Peyer's patch (tissue), 4 donors: ENCODE measurements around the gene ITGA5. TPM values are rescaled to one million over a fixed set of nuclear protein-coding genes. Genes with fewer than 3 reads are reported as not detected.
A peak's percentile ranks its signal among the peaks of the same experiment; 100 is the strongest.

Source experiments
- DNase-seq, 3 donors: peaks; one replicate each; pipeline ENCODE4 v3.0.0-alpha.2; 2017 to 2019
- H3K27ac ChIP-seq, 4 donors: fragments of 200-600 bp; sonication (generic); one replicate each; pipeline ENCODE4 v1.5.1; 2016 to 2019
- H3K27me3 ChIP-seq, 2 donors: fragments of 200-600 bp; sonication (generic); one replicate each; pipeline ENCODE4 v1.5.1; 2019
- H3K36me3 ChIP-seq, 3 donors: fragments of 200-600 bp; sonication (generic); one replicate each; pipeline ENCODE4 v1.5.1; 2016 to 2019
- H3K4me1 ChIP-seq, 4 donors: fragments of 200-600 bp; sonication (generic); one replicate each; pipeline ENCODE4 v1.5.1; 2016 to 2019
- H3K4me3 ChIP-seq, 4 donors: fragments of 200-600 bp; sonication (generic); 1 replicate in 3 of 4; 2 replicates in 1 of 4; pipeline ENCODE4 v1.5.1; 2016 to 2019; ENCODE audit warnings: mild to moderate bottlenecking in 1 of 4
- H3K9me3 ChIP-seq, 4 donors: fragments of 200-600 bp; sonication (generic); one replicate each; pipeline ENCODE4 v1.5.1; 2016 to 2019; ENCODE audit warnings: mild to moderate bottlenecking in 1 of 4
- POLR2A ChIP-seq, 2 donors: fragments of 450-650 bp; IDR thresholded peaks; one replicate each; pipeline ENCODE4 v1.5.1; 2017; ENCODE audit warnings: antibody characterized with exemption in 2 of 2, mild to moderate bottlenecking in 2 of 2, moderate library complexity in 2 of 2
- total RNA-seq, 4 donors: library from RNA; depleted of rRNA; stranded (reverse); fragments of >200 nt; gene quantifications; one replicate each; pipeline ENCODE4 v1.1.0, GENCODE V29; 2016
- TF ChIP-seq, protein P1 (sequence below), 6 experiments: fragments of 450-650 bp in 4 of 6; fragments of 200-600 bp in 2 of 6; sonication (generic) in 1 of 6; IDR thresholded peaks; one replicate each; pipeline ENCODE4 v1.5.1; 2017 to 2019; ENCODE audit warnings: antibody characterized with exemption in 6 of 6, mild to moderate bottlenecking in 3 of 6, moderate library complexity in 1 of 6

The ITGA5 gene
- total RNA-seq = 10 to 100 TPM; 21.0 to 78.4 (median 44.5) TPM

DNA sequence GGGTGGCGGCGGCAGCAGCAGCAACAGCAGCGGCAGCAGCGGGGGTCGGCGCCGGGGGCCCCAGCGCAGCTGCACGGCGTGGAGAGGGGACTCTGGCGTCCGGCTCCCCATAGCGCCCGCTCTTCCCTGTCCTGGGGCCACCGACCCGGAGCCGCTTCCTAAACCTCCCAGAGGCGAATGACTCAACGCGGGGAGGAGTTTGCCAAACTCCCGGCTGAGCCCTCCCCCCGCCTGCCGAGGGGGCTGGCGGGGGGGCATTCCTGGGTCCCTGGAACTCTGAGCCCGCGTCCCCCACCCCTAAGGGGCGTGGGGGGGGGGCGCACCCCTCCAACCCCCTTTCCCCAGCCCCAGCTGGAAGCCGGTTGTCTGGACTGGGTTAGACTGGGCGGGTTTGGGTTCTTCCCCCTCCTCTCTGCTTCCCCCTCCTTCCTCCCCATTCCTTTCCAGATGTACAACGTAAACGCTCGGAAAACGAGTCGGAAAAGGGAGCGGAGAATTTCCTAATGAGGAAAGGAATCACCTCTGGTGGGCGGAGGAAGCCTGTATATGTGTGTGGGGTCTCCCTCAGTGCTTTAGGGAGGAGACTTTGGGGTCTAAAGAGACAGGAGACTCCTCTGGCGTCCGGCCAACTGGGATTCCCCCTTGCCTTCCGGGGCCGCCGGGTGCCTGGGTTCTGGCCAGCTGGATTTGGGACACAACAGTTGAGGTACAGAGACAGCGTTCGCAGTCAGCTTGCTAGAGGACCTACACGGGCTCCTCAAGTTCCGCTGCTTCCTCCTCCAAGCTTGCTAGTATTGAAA, at the start of gene ITGA5:
TSS of gene ITGA5 (minus strand) at position 179 of the 800 bp plus-strand sequence. CDS start at position 111, 68 bp downstream.
- Histone ChIP-seq H3K27me3 (no peaks in the 10 kb centered on the region), H3K27ac (peak within 1 kb of the TSS; percentile 80 to 95 (median 82)), H3K9me3 (no peaks in the 10 kb centered on the region), H3K4me3 (peak within 1 kb of the TSS; percentile 64 to 84 (median 69)), H3K4me1 (peaks cover 0 to 36% (median 9%) of the 10 kb centered on the region in 4 donors), H3K36me3 (no peaks in the 10 kb centered on the region)
- peak in 2 of 3 donors; percentile 48 to 76 for DNase-seq
- peak in 1 of 2 donors; percentile 42 for TF ChIP-seq POLR2A (IDR thresholded peaks at IDR 0.05)
- TF ChIP-seq, protein P1, sequence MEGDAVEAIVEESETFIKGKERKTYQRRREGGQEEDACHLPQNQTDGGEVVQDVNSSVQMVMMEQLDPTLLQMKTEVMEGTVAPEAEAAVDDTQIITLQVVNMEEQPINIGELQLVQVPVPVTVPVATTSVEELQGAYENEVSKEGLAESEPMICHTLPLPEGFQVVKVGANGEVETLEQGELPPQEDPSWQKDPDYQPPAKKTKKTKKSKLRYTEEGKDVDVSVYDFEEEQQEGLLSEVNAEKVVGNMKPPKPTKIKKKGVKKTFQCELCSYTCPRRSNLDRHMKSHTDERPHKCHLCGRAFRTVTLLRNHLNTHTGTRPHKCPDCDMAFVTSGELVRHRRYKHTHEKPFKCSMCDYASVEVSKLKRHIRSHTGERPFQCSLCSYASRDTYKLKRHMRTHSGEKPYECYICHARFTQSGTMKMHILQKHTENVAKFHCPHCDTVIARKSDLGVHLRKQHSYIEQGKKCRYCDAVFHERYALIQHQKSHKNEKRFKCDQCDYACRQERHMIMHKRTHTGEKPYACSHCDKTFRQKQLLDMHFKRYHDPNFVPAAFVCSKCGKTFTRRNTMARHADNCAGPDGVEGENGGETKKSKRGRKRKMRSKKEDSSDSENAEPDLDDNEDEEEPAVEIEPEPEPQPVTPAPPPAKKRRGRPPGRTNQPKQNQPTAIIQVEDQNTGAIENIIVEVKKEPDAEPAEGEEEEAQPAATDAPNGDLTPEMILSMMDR (IDR thresholded peaks at IDR 0.05) = no peak

GRCh38 chr12:54465857-54466523, 46.9 kb upstream of the ITGA5 start:
- TF ChIP-seq, protein P1 (IDR thresholded peaks at IDR 0.05) = no peak
- no peak for TF ChIP-seq POLR2A (IDR thresholded peaks at IDR 0.05)
- Histone ChIP-seq H3K4me3 (no peak overlapping the region), H3K4me1 (no peaks in the 10 kb centered on the region), H3K27ac (no peak overlapping the region), H3K9me3 (no peaks in the 10 kb centered on the region), H3K36me3 (no peaks in the 10 kb centered on the region), H3K27me3 (no peaks in the 10 kb centered on the region)
- DNase-seq = no peak

- Histone ChIP-seq H3K27me3 (no peaks in the 10 kb centered on the region), H3K4me1 (no peaks in the 10 kb centered on the region), H3K36me3 (no peaks in the 10 kb centered on the region), H3K27ac (no peak overlapping the region), H3K4me3 (no peak overlapping the region), H3K9me3 (no peaks in the 10 kb centered on the region)
- TF ChIP-seq, protein P1 (IDR thresholded peaks at IDR 0.05) = no peak
- no peak for TF ChIP-seq POLR2A (IDR thresholded peaks at IDR 0.05)
- DNase-seq = no peak
Observed at GRCh38 chr12:54463484-54463883, 44.4 kb upstream of the ITGA5 start.

DNA sequence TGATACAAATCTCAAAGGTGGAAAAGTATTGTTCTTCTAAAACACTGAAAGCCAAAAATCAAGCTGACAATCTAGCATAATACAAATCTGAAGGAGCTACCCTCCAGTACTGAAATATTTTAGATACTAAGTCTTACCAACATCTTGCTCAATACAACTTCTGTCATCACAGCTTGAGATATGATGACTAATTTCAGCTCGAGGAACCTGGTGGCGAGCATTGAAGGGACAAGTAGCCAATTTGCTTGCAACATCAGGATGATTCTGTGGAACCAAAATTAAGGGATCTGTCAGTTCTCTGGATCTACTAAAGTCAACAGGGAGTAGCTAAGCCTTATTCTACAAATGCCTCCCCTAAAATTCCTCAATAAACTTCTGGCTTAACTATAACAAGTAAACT, 44.0 kb upstream of the ITGA5 start:
- no peaks in the 10 kb centered on the region for H3K27me3 ChIP-seq
- H3K4me1 ChIP-seq = no peaks in the 10 kb centered on the region
- H3K36me3 ChIP-seq = no peaks in the 10 kb centered on the region
- DNase-seq = no peak
- no peak overlapping the region for H3K27ac ChIP-seq
- TF ChIP-seq, protein P1 (IDR thresholded peaks at IDR 0.05) = no peak
- no peak for TF ChIP-seq POLR2A (IDR thresholded peaks at IDR 0.05)
- H3K4me3 ChIP-seq = no peak overlapping the region
- no peaks in the 10 kb centered on the region for H3K9me3 ChIP-seq

DNA sequence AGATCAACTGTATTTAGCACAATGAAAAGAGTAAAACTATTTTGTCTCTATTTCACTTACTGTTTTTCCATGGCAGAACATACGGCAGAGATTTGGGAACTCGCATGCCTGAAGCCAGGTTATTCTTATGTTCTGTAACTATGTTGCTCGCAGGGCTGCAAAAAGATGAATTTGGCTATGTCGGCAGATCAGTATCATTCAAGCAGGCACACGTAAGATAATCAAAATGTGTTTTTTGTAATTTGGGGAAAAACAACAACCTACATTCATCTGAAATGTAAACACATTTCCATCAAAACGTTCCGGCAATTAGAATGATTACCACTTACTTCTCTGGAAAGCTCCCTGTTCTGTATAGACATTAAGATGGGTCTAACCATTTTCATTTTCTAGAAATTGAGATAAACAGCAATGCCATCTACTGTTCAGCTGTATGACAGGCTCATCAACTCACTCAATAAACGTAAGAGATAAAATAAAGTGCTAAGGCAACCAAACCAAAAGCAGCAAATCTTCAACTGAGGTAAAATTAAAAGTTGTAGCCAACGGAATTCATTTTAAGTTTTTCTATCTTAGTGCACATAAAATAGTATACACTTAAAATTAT, 41.4 kb upstream of the ITGA5 start:
- TF ChIP-seq, protein P1 (IDR thresholded peaks at IDR 0.05) = no peak
- no peak for TF ChIP-seq POLR2A (IDR thresholded peaks at IDR 0.05)
- Histone ChIP-seq H3K27ac (no peak overlapping the region), H3K9me3 (no peaks in the 10 kb centered on the region), H3K4me1 (no peaks in the 10 kb centered on the region), H3K4me3 (no peak overlapping the region), H3K27me3 (no peaks in the 10 kb centered on the region), H3K36me3 (no peaks in the 10 kb centered on the region)
- DNase-seq = no peak
